B cell (primary cell): ENCODE results near the gene JAG2. TPM values are rescaled to one million over a fixed set of nuclear protein-coding genes. Genes with fewer than 3 reads are reported as not detected.

Source experiments
- ATAC-seq: fragments of 200-7000 bp; cut with Tn5 transposase; one replicate; pipeline ENCODE4 v1.10.0; 2021; ENCODE audit warnings: low read depth, mild to moderate bottlenecking, moderate number of reproducible peaks, moderate library complexity
- CTCF ChIA-PET: fragments of 350-600 bp; sonication (Branson Sonifier 250); formaldehyde crosslinking; loops from one replicate; lab custom pipeline; 2021; ENCODE audit warnings: antibody characterized with exemption, inconsistent platforms; lab: Charles Lee
- POLR2A ChIA-PET: fragments of 350-600 bp; sonication (Branson Sonifier 250); formaldehyde crosslinking; loops from one replicate; lab custom pipeline; 2021; ENCODE audit warnings: antibody characterized with exemption; lab: Charles Lee
- DNase-seq: peaks from one replicate; pipeline ENCODE4 v3.0.0; 2013
- H2AFZ ChIP-seq: 2 replicates; pipeline ENCODE4 v1.6.1; 2012; ENCODE audit warnings: mild to moderate bottlenecking, low read depth, low read length; ENCODE audit not compliant: insufficient read depth, poor library complexity, severe bottlenecking
- H3K27ac ChIP-seq, 2 donors: 1 replicate in 1 of 2; 2 replicates in 1 of 2; pipeline ENCODE4 v1.5.1; 2012 to 2013; ENCODE audit warnings: low read length in 2 of 2, mild to moderate bottlenecking in 2 of 2, moderate library complexity in 1 of 2
- H3K27me3 ChIP-seq, 4 experiments: fragments of 200-600 bp in 1 of 4; sonication (generic) in 1 of 4; replicated peaks in 1 of 4; 1 replicate in 2 of 4; 2 replicates in 2 of 4; pipeline versions ENCODE4 v1.6.1 to v1.7.0; 2013 to 2016; ENCODE audit warnings: low read length in 3 of 4, mild to moderate bottlenecking in 2 of 4, mixed read lengths in 1 of 4, moderate library complexity in 1 of 4; ENCODE audit not compliant: insufficient read depth in 4 of 4, control insufficient read depth in 3 of 4; ENCODE audit errors: control extremely low read depth in 1 of 4
- H3K36me3 ChIP-seq, 2 experiments: replicated peaks in 1 of 2; 1 replicate in 1 of 2; 2 replicates in 1 of 2; pipeline versions ENCODE4 v1.6.1 to v1.7.1; 2013; ENCODE audit warnings: low read length in 1 of 2; ENCODE audit not compliant: insufficient read depth in 2 of 2, control insufficient read depth in 1 of 2; ENCODE audit errors: control extremely low read depth in 1 of 2, extremely low read depth in 1 of 2
- H3K4me1 ChIP-seq, 2 donors: fragments of 200-600 bp in 1 of 2; sonication (generic) in 1 of 2; 1 replicate in 1 of 2; 2 replicates in 1 of 2; pipeline versions ENCODE4 v1.5.1 to v1.6.1; 2013 to 2017; ENCODE audit warnings: low read length in 2 of 2; ENCODE audit not compliant: control insufficient read depth in 2 of 2, insufficient read depth in 2 of 2
- H3K4me2 ChIP-seq: replicated peaks from 2 replicates; pipeline ENCODE3; 2012; ENCODE audit warnings: mild to moderate bottlenecking, low read depth, low read length; ENCODE audit not compliant: poor library complexity, severe bottlenecking
- H3K4me3 ChIP-seq, 5 experiments: fragments of 200-600 bp in 1 of 5; sonication (generic) in 1 of 5; 1 replicate in 3 of 5; 2 replicates in 2 of 5; pipeline versions ENCODE4 v1.5.1 to v1.7.0; 2011 to 2016; ENCODE audit warnings: low read length in 4 of 5, mild to moderate bottlenecking in 4 of 5, low read depth in 2 of 5, control low read depth in 1 of 5, moderate library complexity in 1 of 5; ENCODE audit not compliant: insufficient read depth in 1 of 5; ENCODE audit errors: control extremely low read depth in 1 of 5, extremely low read depth in 1 of 5
- H3K79me2 ChIP-seq: fragments of 200-600 bp; sonication (generic); one replicate; pipeline ENCODE4 v1.6.0; 2016; ENCODE audit warnings: low read length; ENCODE audit not compliant: control insufficient read depth, insufficient read depth
- H3K9ac ChIP-seq: fragments of 200-600 bp; sonication (generic); 2 replicates; pipeline ENCODE4 v1.6.1; 2017; ENCODE audit warnings: mild to moderate bottlenecking, low read length, moderate library complexity
- H3K9me3 ChIP-seq, 3 donors: one replicate each; pipeline versions ENCODE4 v1.6.1 to v1.7.1; 2013; ENCODE audit warnings: low read length in 2 of 3; ENCODE audit not compliant: control insufficient read depth in 2 of 3, insufficient read depth in 1 of 3; ENCODE audit errors: control extremely low read depth in 1 of 3
- H4K20me1 ChIP-seq: 2 replicates; pipeline ENCODE4 v1.6.0; 2012; ENCODE audit warnings: mild to moderate bottlenecking, low read length; ENCODE audit not compliant: insufficient read depth, control insufficient read depth, poor library complexity, severe bottlenecking
- H3K27ac Mint-ChIP-seq: one replicate; pipeline ENCODE4 v1.8.0; 2021; ENCODE audit warnings: mixed read lengths
- H3K27me3 Mint-ChIP-seq: one replicate; pipeline ENCODE4 v1.8.0; 2021; ENCODE audit warnings: mixed read lengths
- H3K4me1 Mint-ChIP-seq: one replicate; pipeline ENCODE4 v1.8.0; 2021; ENCODE audit warnings: mixed read lengths
- H3K4me3 Mint-ChIP-seq: one replicate; pipeline ENCODE4 v1.8.0; 2021; ENCODE audit warnings: mixed read lengths
- H3K9me3 Mint-ChIP-seq: one replicate; pipeline ENCODE4 v1.8.0; 2022; ENCODE audit warnings: mixed read lengths; ENCODE audit not compliant: insufficient read depth
- CTCF ChIP-seq: fragments of 200-600 bp; IDR thresholded peaks from one replicate; pipeline ENCODE4 v1.8.0; 2022; ENCODE audit warnings: antibody characterized with exemption, mild to moderate bottlenecking
- EZH2 ChIP-seq: IDR thresholded peaks from 2 replicates; pipeline ENCODE4 v1.6.1; 2012; ENCODE audit warnings: borderline replicate concordance, low read depth, mild to moderate bottlenecking, moderate library complexity, low read length; ENCODE audit not compliant: insufficient read depth, poor library complexity, severe bottlenecking
- WGBS: methylation state at CpG from one replicate; pipeline ENCODE4 v1.1.5; 2013; ENCODE audit warnings: missing lambda C conversion rate; ENCODE audit not compliant: insufficient coverage; 5-methylcytosine and 5-hydroxymethylcytosine counted together
- intact Hi-C: fragments of 100-400 bp; cut with micrococcal nuclease; formaldehyde crosslinking; loops from one replicate; pipeline ENCODE4 v1.10.0; 2022
- polyA plus RNA-seq: library from polyadenylated mRNA; depleted of rRNA; stranded (reverse); fragments of >200 nt; gene quantifications from 2 replicates; pipeline ENCODE4 v1.2.3, GENCODE V29; 2012
- total RNA-seq, 2 donors: library from RNA; stranded (reverse); fragments of 120-200 nt in 1 of 2; gene quantifications; 1 replicate in 1 of 2; 2 replicates in 1 of 2; pipeline versions ENCODE4 v1.2.3 to v1.2.4, GENCODE V29; 2013 to 2022

JAG2 gene
- total and polyA plus RNA-seq, 2 donors (not counting 1 experiment from before 2014, with no cell fraction given), result 0.27 to 0.34 TPM

GRCh38 chr14:105139212-105139825 lies 29.3 kb downstream of the JAG2 start:
- no peak for ATAC-seq
- Mint-ChIP-seq H3K4me1 (no peaks in the 10 kb centered on the region), H3K9me3 (peaks cover 3% of the 10 kb centered on the region), H3K27me3 (no peaks in the 10 kb centered on the region), H3K27ac (no peak overlapping the region), H3K4me3 (no peak overlapping the region)
- H3K79me2 ChIP-seq, result no peaks in the 10 kb centered on the region
- no peak overlapping the region for H3K4me3 ChIP-seq
- H3K36me3 ChIP-seq, result no peaks in the 10 kb centered on the region
- intact Hi-C loops, result no loop called here
- ChIA-PET POLR2A (no interaction called here), CTCF (no interaction called here)
- TF ChIP-seq EZH2, result no peak
- no peak for TF ChIP-seq CTCF
- no peak overlapping the region for H2AFZ ChIP-seq
- H3K9ac ChIP-seq, result no peak overlapping the region
- no peaks in the 10 kb centered on the region for H3K4me1 ChIP-seq
- H3K27me3 ChIP-seq, result no peaks in the 10 kb centered on the region
- no peak overlapping the region for H3K4me2 ChIP-seq
- DNase-seq, result no peak
- no peak overlapping the region for H3K27ac ChIP-seq
- H3K9me3 ChIP-seq, result peaks cover 0 to 33% (median 14%) of the 10 kb centered on the region in 3 donors
- no peaks in the 10 kb centered on the region for H4K20me1 ChIP-seq
- 77% methylated on average over 10 of the region's 10 CpGs for WGBS

- POLR2A ChIA-PET, result no interaction called here
- no peak overlapping the region for H2AFZ ChIP-seq
- WGBS, result over 99% methylated on average over 15 of the region's 15 CpGs
- no peaks in the 10 kb centered on the region for H3K79me2 ChIP-seq
- H3K4me2 ChIP-seq, result no peak overlapping the region
- H3K9ac ChIP-seq, result no peak overlapping the region
- Mint-ChIP-seq H3K27ac (no peak overlapping the region), H3K9me3 (peaks cover 3% of the 10 kb centered on the region), H3K4me1 (no peaks in the 10 kb centered on the region), H3K27me3 (no peaks in the 10 kb centered on the region), H3K4me3 (no peak overlapping the region)
- H3K27me3 ChIP-seq, result no peaks in the 10 kb centered on the region
- no peak overlapping the region for H3K4me3 ChIP-seq
- ATAC-seq, result no peak
- intact Hi-C loops, result no loop called here
- peaks cover 0 to 33% (median 14%) of the 10 kb centered on the region in 3 donors for H3K9me3 ChIP-seq
- no peak overlapping the region for H3K27ac ChIP-seq
- H4K20me1 ChIP-seq, result no peaks in the 10 kb centered on the region
- CTCF ChIA-PET, result no interaction called here
- TF ChIP-seq EZH2 (no peak), CTCF (no peak)
- no peak for DNase-seq
- no peaks in the 10 kb centered on the region for H3K36me3 ChIP-seq
- no peaks in the 10 kb centered on the region for H3K4me1 ChIP-seq
These were observed 29.9 kb downstream of the JAG2 start for GRCh38 chr14:105138551-105139111.
